ENCODE results near the gene DBX1. TPM values are rescaled to one million over a fixed set of nuclear protein-coding genes. Genes with fewer than 3 reads are reported as not detected.
"Not testable (repeated sequence)": the region's sequence is repeated elsewhere in the genome, so short reads cannot be mapped to it uniquely, and the experiment has no call there.

DBX1 gene
- polyA plus RNA-seq (2013, experiment 1 of 2; ENCODE audit: insufficient read length) = not detected
- polyA plus RNA-seq (2013, experiment 2 of 2; ENCODE audit: insufficient read length) = not detected

GRCh38 chr11:20160425-20161229 lies at the start of gene DBX1:
DBX1 (minus strand) TSS chr11:20160475; CDS start chr11:20160324, 151 bp downstream.
- no peak for DNase-seq

- DNase-seq = no peak
These were observed 48.4 kb upstream of the DBX1 start for GRCh38 chr11:20208622-20209111.

- DNase-seq = no peak
These were observed 47.7 kb upstream of the DBX1 start for GRCh38 chr11:20207781-20208621.

GRCh38 chr11:20205807-20206206 lies 45.5 kb upstream of the DBX1 start:
- DNase-seq = no peak

- no peak for DNase-seq
These were observed 44.4 kb upstream of the DBX1 start for GRCh38 chr11:20204681-20205080.

GRCh38 chr11:20203831-20204230 lies 43.6 kb upstream of the DBX1 start:
- no peak for DNase-seq

- no peak for DNase-seq
These were observed 41.0 kb upstream of the DBX1 start for GRCh38 chr11:20201231-20201630.

GRCh38 chr11:20200331-20200955 lies 40.2 kb upstream of the DBX1 start:
- DNase-seq = not testable (repeated sequence)

- no peak for DNase-seq
These were observed 37.6 kb upstream of the DBX1 start for GRCh38 chr11:20197881-20198280.

GRCh38 chr11:20194470-20194869 lies 34.2 kb upstream of the DBX1 start:
- no peak for DNase-seq

GRCh38 chr11:20193307-20193706 lies 33.0 kb upstream of the DBX1 start:
- DNase-seq = no peak

GRCh38 chr11:20192641-20193040 lies 32.4 kb upstream of the DBX1 start:
- no peak for DNase-seq

GRCh38 chr11:20192151-20192550 lies 31.9 kb upstream of the DBX1 start:
- no peak for DNase-seq

- no peak for DNase-seq
These were observed 18.7 kb upstream of the DBX1 start for GRCh38 chr11:20178976-20179375.

- no peak for DNase-seq
These were observed 16.9 kb upstream of the DBX1 start for GRCh38 chr11:20177136-20177535.

GRCh38 chr11:20172721-20173447 lies 12.6 kb upstream of the DBX1 start:
- DNase-seq = no peak

GRCh38 chr11:20163783-20164481 lies 3.7 kb upstream of the DBX1 start:
- no peak for DNase-seq

- peak; percentile 4 for DNase-seq
These were observed 2.8 kb upstream of the DBX1 start for GRCh38 chr11:20162824-20163782.

GRCh38 chr11:20161923-20162744 lies 1.9 kb upstream of the DBX1 start:
- no peak for DNase-seq

Measured in fibroblast of skin of abdomen (primary cell).